ENCODE data around the gene PDGFC. TPM values are rescaled to one million over a fixed set of nuclear protein-coding genes. Genes with fewer than 3 reads are reported as not detected.

Gene PDGFC
- total and polyA plus RNA-seq, 2 of the 13 experiments (the other 11 are each of a cell fraction or from before 2014, with no cell fraction given): 4.6 to 9.1 TPM

GRCh38 chr4:156751486-156751885 lies 220.1 kb downstream of the PDGFC start:
- FAIRE-seq (no peak), ATAC-seq (no peak), DNase-seq (ENCODE audit: low spot score) (no peak)
- Histone ChIP-seq H3K9ac (ENCODE audit: insufficient read depth, low read depth, low read length) (no peak overlapping the region), H3K4me2 (ENCODE audit: low read depth, low read length) (no peak overlapping the region), H3K27me3 (ENCODE audit: control insufficient read depth in 1 of 2, insufficient read depth in 2 of 2, low read length in 2 of 2) (no peaks in the 10 kb centered on the region), H3K36me3 (replicated peaks in 1 of 2; ENCODE audit: control insufficient read depth in 1 of 2, insufficient read depth in 2 of 2, low read length in 2 of 2) (no peaks in the 10 kb centered on the region), H3K79me2 (ENCODE audit: insufficient read depth, low read length) (no peaks in the 10 kb centered on the region), H4K20me1 (ENCODE audit: insufficient read depth, low read length) (no peaks in the 10 kb centered on the region), H3K27ac (ENCODE audit: extremely low read length, insufficient read depth, low read length) (no peak overlapping the region), H2AFZ (ENCODE audit: low read length) (no peak overlapping the region), H3K4me1 (ENCODE audit: insufficient read depth, low read length) (no peaks in the 10 kb centered on the region), H3K9me3 (ENCODE audit: low read length) (no peaks in the 10 kb centered on the region), H3K4me3 (replicated peaks in 1 of 3; ENCODE audit: insufficient read depth in 1 of 3, low read depth in 2 of 3, low read length in 3 of 3) (no peak overlapping the region)
- POLR2A ChIA-PET: no interaction called here
- WGBS (ENCODE audit: low lambda C conversion rate): 0% methylated on average over 1 of the region's 1 CpG
- TF ChIP-seq ZNF232 (CRISPR knock-in tag; IDR thresholded peaks at IDR 0.05; ENCODE audit: borderline replicate concordance): no peak
- TF ChIP-seq MZF1 (CRISPR knock-in tag; IDR thresholded peaks at IDR 0.05; ENCODE audit: borderline replicate concordance): no peak
- no peak for TF ChIP-seq RBM39 (IDR thresholded peaks at IDR 0.05; ENCODE audit: low read depth, low read length, poor library complexity, severe bottlenecking)
- TF ChIP-seq MLX (CRISPR knock-in tag; IDR thresholded peaks at IDR 0.05): no peak
- TF ChIP-seq ZNF225 (CRISPR knock-in tag; IDR thresholded peaks at IDR 0.05): no peak
- TF ChIP-seq ZNF776 (CRISPR knock-in tag; IDR thresholded peaks at IDR 0.05): no peak
- TF ChIP-seq ZNF615 (CRISPR knock-in tag; IDR thresholded peaks at IDR 0.05; ENCODE audit: borderline replicate concordance): no peak
- in situ Hi-C loops (cut with HindIII; ENCODE audit: extremely low pct_ligation_motif_present, low pct_unique_long_range_greater_than_20kb): no loop called here
- CTCF ChIA-PET (ENCODE audit: low intra/inter-chr PET ratio, low total read pairs): no interaction called here
- intact Hi-C loops (cut with micrococcal nuclease; ENCODE audit: unreplicated experiment): no loop called here
- BruUV-seq (replicated peaks): no TSS peak

Data from HepG2 (cell line).